Spleen (tissue), 11 donors: Measurements from ENCODE around the gene CARS2. TPM values are rescaled to one million over a fixed set of nuclear protein-coding genes. Genes with fewer than 3 reads are reported as not detected.

Experiments used
- DNase-seq: peaks from one replicate; pipeline ENCODE4 v3.0.0-alpha.2; 2020
- H3K27ac ChIP-seq, 8 donors: fragments of 200-600 bp; sonication (generic) in 7 of 8; 1 replicate in 4 of 8; 2 replicates in 4 of 8; pipeline versions ENCODE4 v1.5.0 to v1.8.0; 2016 to 2021; ENCODE audit warnings: inconsistent platforms in 4 of 8, mild to moderate bottlenecking in 4 of 8, moderate library complexity in 1 of 8
- H3K27me3 ChIP-seq, 7 donors: fragments of 200-600 bp; sonication (generic) in 6 of 7; replicated peaks in 1 of 7; 1 replicate in 4 of 7; 2 replicates in 3 of 7; pipeline versions ENCODE4 v1.5.0 to v1.8.0; 2016 to 2021; ENCODE audit warnings: inconsistent platforms in 3 of 7, mild to moderate bottlenecking in 1 of 7
- H3K36me3 ChIP-seq, 6 donors: fragments of 200-600 bp; sonication (generic) in 5 of 6; 1 replicate in 4 of 6; 2 replicates in 2 of 6; pipeline versions ENCODE4 v1.5.0 to v1.8.0; 2016 to 2021; ENCODE audit warnings: inconsistent platforms in 2 of 6
- H3K4me1 ChIP-seq, 6 donors: fragments of 200-600 bp; sonication (generic) in 5 of 6; 1 replicate in 3 of 6; 2 replicates in 3 of 6; pipeline versions ENCODE4 v1.5.0 to v1.8.0; 2016 to 2021; ENCODE audit warnings: inconsistent platforms in 3 of 6
- H3K4me3 ChIP-seq, 8 donors: fragments of 200-600 bp; sonication (generic) in 7 of 8; 1 replicate in 4 of 8; 2 replicates in 4 of 8; pipeline versions ENCODE4 v1.5.0 to v1.8.0; 2016 to 2021; ENCODE audit warnings: inconsistent platforms in 4 of 8, mild to moderate bottlenecking in 4 of 8, moderate library complexity in 2 of 8
- H3K9me3 ChIP-seq, 8 donors: fragments of 200-600 bp; sonication (generic) in 7 of 8; 1 replicate in 4 of 8; 2 replicates in 4 of 8; pipeline versions ENCODE4 v1.5.0 to v1.8.0; 2016 to 2021; ENCODE audit warnings: inconsistent platforms in 4 of 8
- CTCF ChIP-seq, 11 experiments: fragments of 200-600 bp in 7 of 11; fragments of 450-650 bp in 4 of 11; sonication (generic) in 4 of 11; IDR thresholded peaks in 8 of 11; conservative IDR thresholded peaks in 3 of 11; 1 replicate in 7 of 11; 2 replicates in 4 of 11; pipeline versions ENCODE4 v1.4.0 to v1.8.0; 2016 to 2021; ENCODE audit warnings: antibody characterized with exemption in 11 of 11, inconsistent platforms in 4 of 11, mild to moderate bottlenecking in 1 of 11
- POLR2A ChIP-seq, 3 donors: fragments of 450-650 bp; IDR thresholded peaks; one replicate each; pipeline ENCODE4 v1.5.1; 2017; ENCODE audit warnings: antibody characterized with exemption in 3 of 3, mild to moderate bottlenecking in 1 of 3
- POLR2AphosphoS5 ChIP-seq, 3 donors: sonication (generic); formaldehyde crosslinking; IDR thresholded peaks; one replicate each; pipeline ENCODE4 v1.5.1; 2017; ENCODE audit warnings: antibody characterized with exemption in 3 of 3
- WGBS, 5 donors: extraction: QIAGEN DNeasy Blood & Tissue Kit in 3 of 5; methylation state at CpG; one replicate each; pipeline versions ENCODE4 v1.1.5 to v1.1.7; 2013 to 2018; 5-methylcytosine and 5-hydroxymethylcytosine counted together
- intact Hi-C: fragments of 100-400 bp; cut with DNase I; formaldehyde crosslinking; loops from one replicate; pipeline ENCODE4 v1.15.0; 2023; ENCODE audit warnings: low total_unique reads
- polyA plus RNA-seq, 3 donors: library from polyadenylated mRNA; stranded (reverse); fragments of 200-250 nt; gene quantifications; one replicate each; pipeline ENCODE4 v1.2.1, GENCODE V29; 2013
- total RNA-seq, 7 donors: library from RNA; depleted of rRNA in 3 of 7; stranded (reverse); fragments of >200 nt in 3 of 7; fragmentation: NEBNext Ultra II Directional in 4 of 7; extraction: Animal tissue kit (Norgen Biotek cat#: 25700) in 4 of 7; gene quantifications; one replicate each; pipeline versions ENCODE4 v1.1.0 to v1.2.1, GENCODE V29; 2016 to 2021
- donor health status: healthy with polysubstance abuse.
- donor health status: DM: no; HTN: no; CAD: no; lungs with moderate emphysema.
- donor health status: DM: no; HTN: no; CAD: no.
- donor health status: Bipolar disorder and iron deficiency.
- donor health status: healthy.
- donor health status: DM: no; HTN: no; CAD: no.
- donor health status: DM: yes; HTN: yes; CAD: no.

Gene CARS2
- total and polyA plus RNA-seq, 10 donors = 63.9 to 113 (median 80.5) TPM

GRCh38 chr13:110628952-110629701 lies 76.8 kb downstream of the CARS2 start:
- no peaks in the 10 kb centered on the region for H3K27me3 ChIP-seq
- no peaks in the 10 kb centered on the region for H3K9me3 ChIP-seq
- TF ChIP-seq POLR2A (IDR thresholded peaks at IDR 0.05) = no peak
- TF ChIP-seq POLR2AphosphoS5 (IDR thresholded peaks at IDR 0.05) = no peak
- TF ChIP-seq CTCF (IDR thresholded peaks at IDR 0.05 in 8 of 11, conservative IDR thresholded peaks at IDR 0.05 in 3 of 11) = no peak
- peaks cover 0 to 87% (median 35%) of the 10 kb centered on the region in 6 donors for H3K36me3 ChIP-seq
- WGBS, 5 donors = 87 to 91% (median 88%) methylated on average over 19 of the region's 19 CpGs
- no peak for DNase-seq
- no peak overlapping the region for H3K4me3 ChIP-seq
- intact Hi-C loops = no loop called here
- H3K27ac ChIP-seq = no peak overlapping the region
- H3K4me1 ChIP-seq = peaks cover 0 to 64% (median 12%) of the 10 kb centered on the region in 6 donors

- H3K4me3 ChIP-seq = no peak overlapping the region
- DNase-seq = no peak
- H3K36me3 ChIP-seq = peaks cover 0 to 89% (median 36%) of the 10 kb centered on the region in 6 donors
- no peaks in the 10 kb centered on the region for H3K9me3 ChIP-seq
- TF ChIP-seq POLR2A (IDR thresholded peaks at IDR 0.05) (no peak), POLR2AphosphoS5 (IDR thresholded peaks at IDR 0.05) (no peak), CTCF (IDR thresholded peaks at IDR 0.05 in 8 of 11, conservative IDR thresholded peaks at IDR 0.05 in 3 of 11) (no peak)
- peaks cover 0 to 64% (median 12%) of the 10 kb centered on the region in 6 donors for H3K4me1 ChIP-seq
- WGBS, 5 donors = 90 to 94% (median 92%) methylated on average over 13 of the region's 13 CpGs
- no peaks in the 10 kb centered on the region for H3K27me3 ChIP-seq
- intact Hi-C loops = no loop called here
- no peak overlapping the region for H3K27ac ChIP-seq
These were observed 77.5 kb downstream of the CARS2 start for GRCh38 chr13:110628477-110628793.

GRCh38 chr13:110627761-110628476 lies 78.0 kb downstream of the CARS2 start:
- 88 to 94% (median 93%) methylated on average over 11 to 12 of the region's 12 CpGs for WGBS, 5 donors
- no peak overlapping the region for H3K4me3 ChIP-seq
- peaks cover 0 to 93% (median 41%) of the 10 kb centered on the region in 6 donors for H3K36me3 ChIP-seq
- peaks cover 0 to 64% (median 12%) of the 10 kb centered on the region in 6 donors for H3K4me1 ChIP-seq
- TF ChIP-seq POLR2AphosphoS5 (IDR thresholded peaks at IDR 0.05) = no peak
- no peak for TF ChIP-seq POLR2A (IDR thresholded peaks at IDR 0.05)
- no peak for TF ChIP-seq CTCF (IDR thresholded peaks at IDR 0.05 in 8 of 11, conservative IDR thresholded peaks at IDR 0.05 in 3 of 11)
- H3K27ac ChIP-seq = no peak overlapping the region
- no peak for DNase-seq
- H3K9me3 ChIP-seq = no peaks in the 10 kb centered on the region
- H3K27me3 ChIP-seq = no peaks in the 10 kb centered on the region
- intact Hi-C loops = no loop called here

- intact Hi-C loops = no loop called here
- TF ChIP-seq POLR2AphosphoS5 (IDR thresholded peaks at IDR 0.05) (no peak), CTCF (IDR thresholded peaks at IDR 0.05 in 8 of 11, conservative IDR thresholded peaks at IDR 0.05 in 3 of 11) (no peak)
- H3K4me3 ChIP-seq = no peak overlapping the region
- no peaks in the 10 kb centered on the region for H3K9me3 ChIP-seq
- H3K27ac ChIP-seq = peak overlapping the region in 1 of 8 donors; percentile 34
- H3K27me3 ChIP-seq = no peaks in the 10 kb centered on the region
- peaks cover 0 to 93% (median 45%) of the 10 kb centered on the region in 6 donors for H3K36me3 ChIP-seq
- WGBS, 5 donors = 90 to 96% (median 95%) methylated on average over 8 of the region's 8 CpGs
- DNase-seq = no peak
- H3K4me1 ChIP-seq = peaks cover 0 to 64% (median 14%) of the 10 kb centered on the region in 6 donors
These were observed 78.6 kb downstream of the CARS2 start for GRCh38 chr13:110627351-110627750.
